Lung (tissue), 12 donors: ENCODE measurements around the gene HES7. TPM values are rescaled to one million over a fixed set of nuclear protein-coding genes. Genes with fewer than 3 reads are reported as not detected.
A peak's percentile ranks its signal among the peaks of the same experiment; 100 is the strongest.
"Not testable (repeated sequence)": the region's sequence is repeated elsewhere in the genome, so short reads cannot be mapped to it uniquely, and the experiment has no call there.

Experiments
- ATAC-seq: fragments of 200-7000 bp; cut with Tn5 transposase; one replicate; pipeline ENCODE4 v1.9.1; 2020; ENCODE audit warnings: moderate number of reproducible peaks; ENCODE audit not compliant: insufficient read depth, low FRiP score
- DNase-seq, 3 donors: peaks; one replicate each; pipeline ENCODE4 v3.0.0-alpha.2; 2013 to 2017
- H3K27ac ChIP-seq, 2 donors: one replicate each; pipeline ENCODE4 v1.5.1; 2013; ENCODE audit warnings: mild to moderate bottlenecking in 2 of 2, moderate library complexity in 2 of 2, control low read depth in 1 of 2, inconsistent platforms in 1 of 2, low read depth in 1 of 2, low read length in 1 of 2
- H3K27me3 ChIP-seq, 3 donors: one replicate each; pipeline ENCODE4 v1.5.1; 2013; ENCODE audit warnings: low read length in 2 of 3; ENCODE audit not compliant: control insufficient read depth in 3 of 3, insufficient read depth in 3 of 3
- H3K36me3 ChIP-seq, 4 donors: one replicate each; pipeline ENCODE4 v1.5.1; 2013; ENCODE audit warnings: low read length in 4 of 4, mild to moderate bottlenecking in 1 of 4, moderate library complexity in 1 of 4; ENCODE audit not compliant: control insufficient read depth in 4 of 4, insufficient read depth in 4 of 4
- H3K4me1 ChIP-seq, 5 donors: one replicate each; pipeline ENCODE4 v1.5.1; 2013; ENCODE audit warnings: low read length in 5 of 5, mild to moderate bottlenecking in 2 of 5, moderate library complexity in 1 of 5; ENCODE audit not compliant: control insufficient read depth in 5 of 5, insufficient read depth in 5 of 5
- H3K4me3 ChIP-seq: one replicate; pipeline ENCODE4 v1.5.1; 2013; ENCODE audit warnings: mild to moderate bottlenecking, control low read depth, moderate library complexity
- H3K9ac ChIP-seq, 2 donors: one replicate each; pipeline ENCODE4 v1.5.1; 2013; ENCODE audit warnings: low read length in 2 of 2, control low read depth in 1 of 2; ENCODE audit not compliant: insufficient read depth in 1 of 2
- H3K9me3 ChIP-seq, 4 donors: one replicate each; pipeline ENCODE4 v1.5.1; 2013; ENCODE audit warnings: low read length in 3 of 4, mild to moderate bottlenecking in 1 of 4, moderate library complexity in 1 of 4; ENCODE audit not compliant: control insufficient read depth in 4 of 4, insufficient read depth in 3 of 4
- CTCF ChIP-seq: IDR thresholded peaks from 2 replicates; pipeline ENCODE4 v1.5.1; 2012; ENCODE audit warnings: mild to moderate bottlenecking; ENCODE audit errors: control extremely low read depth, extremely low read depth
- WGBS, 2 donors: extraction: QIAGEN DNeasy Blood & Tissue Kit; methylation state at CpG; one replicate each; pipeline ENCODE4 v1.1.7; 2013; 5-methylcytosine and 5-hydroxymethylcytosine counted together
- polyA plus RNA-seq, 2 donors: library from polyadenylated mRNA; stranded (reverse); fragments of 200-250 nt; gene quantifications; one replicate each; pipeline ENCODE4 v1.2.1, GENCODE V29; 2013
- total RNA-seq, 2 donors: library from RNA; depleted of rRNA in 1 of 2; stranded (reverse); fragments of >200 nt in 1 of 2; gene quantifications; one replicate each; pipeline ENCODE4 v1.2.1, GENCODE V29; 2014 to 2021
- donor health status: control.
- donor health status: control.
- donor health status: Bipolar disorder and iron deficiency.
- donor health status: healthy.
- donor health status: DM: yes; HTN: yes; CAD: no.

Gene HES7
- total and polyA plus RNA-seq, 4 donors: 0.22 to 0.55 (median 0.28) TPM; not detected in 1

- peaks cover 0 to 2% (median 0%) of the 10 kb centered on the region in 4 donors for H3K9me3 ChIP-seq
- H3K4me3 ChIP-seq: no peak overlapping the region
- DNase-seq (no peak), ATAC-seq (no peak)
- H3K36me3 ChIP-seq: no peaks in the 10 kb centered on the region
- no peak overlapping the region for H3K27ac ChIP-seq
- peaks cover 0 to 51% (median 40%) of the 10 kb centered on the region in 3 donors for H3K27me3 ChIP-seq
- TF ChIP-seq CTCF: no peak
- H3K4me1 ChIP-seq: peaks cover 0 to 10% (median 0%) of the 10 kb centered on the region in 5 donors
- WGBS, 2 donors: 24 to 29% methylated on average over 25 of the region's 25 CpGs
- H3K9ac ChIP-seq: peak overlapping the region in 1 of 2 donors; percentile 17
Observed at GRCh38 chr17:8080208-8080798, 43.6 kb downstream of the HES7 start.

- peak; percentile 66 to 75 (median 71) for DNase-seq
- ATAC-seq: peak; percentile 87
- H3K9me3 ChIP-seq: peaks cover 0 to 2% (median 0%) of the 10 kb centered on the region in 4 donors
- no peaks in the 10 kb centered on the region for H3K36me3 ChIP-seq
- WGBS, 2 donors: 1 to 2% methylated on average over 80 to 87 of the region's 87 CpGs
- no peak overlapping the region for H3K27ac ChIP-seq
- peaks cover 0 to 58% (median 46%) of the 10 kb centered on the region in 3 donors for H3K27me3 ChIP-seq
- no peak overlapping the region for H3K4me3 ChIP-seq
- peak; percentile 79 for TF ChIP-seq CTCF
- H3K9ac ChIP-seq: no peak overlapping the region
- H3K4me1 ChIP-seq: peaks cover 0 to 10% (median 0%) of the 10 kb centered on the region in 5 donors
Observed at GRCh38 chr17:8079291-8080207, 44.4 kb downstream of the HES7 start.

- H3K4me1 ChIP-seq: peaks cover 0 to 18% (median 0%) of the 10 kb centered on the region in 5 donors
- 84 to 92% methylated on average over 4 to 5 of the region's 5 CpGs for WGBS, 2 donors
Observed at GRCh38 chr17:8077939-8078338, 46.0 kb downstream of the HES7 start.

More at GRCh38 chr17:8077939-8078338, 46.0 kb downstream of the HES7 start:
- DNase-seq, H3K4me3 ChIP-seq, H3K27ac ChIP-seq, H3K9ac ChIP-seq, H3K9me3 ChIP-seq, H3K36me3 ChIP-seq, ATAC-seq: not testable (repeated sequence)
- peaks cover 0 to 71% (median 57%) of the 10 kb centered on the region in 3 donors for H3K27me3 ChIP-seq
